Amniotic epithelial cell (primary cell): ENCODE results near the gene NR1D1.

Experiments
- DNase-seq: peaks from one replicate; pipeline ENCODE4 v3.0.0-alpha.2; 2010; ENCODE audit warnings: low read depth

NR1D1 gene

GRCh38 chr17:40111221-40112128 is 11.1 kb upstream of the NR1D1 start:
- DNase-seq, result peak; percentile 98

GRCh38 chr17:40110026-40110845 is 9.8 kb upstream of the NR1D1 start:
- peak; percentile 35 for DNase-seq

DNA sequence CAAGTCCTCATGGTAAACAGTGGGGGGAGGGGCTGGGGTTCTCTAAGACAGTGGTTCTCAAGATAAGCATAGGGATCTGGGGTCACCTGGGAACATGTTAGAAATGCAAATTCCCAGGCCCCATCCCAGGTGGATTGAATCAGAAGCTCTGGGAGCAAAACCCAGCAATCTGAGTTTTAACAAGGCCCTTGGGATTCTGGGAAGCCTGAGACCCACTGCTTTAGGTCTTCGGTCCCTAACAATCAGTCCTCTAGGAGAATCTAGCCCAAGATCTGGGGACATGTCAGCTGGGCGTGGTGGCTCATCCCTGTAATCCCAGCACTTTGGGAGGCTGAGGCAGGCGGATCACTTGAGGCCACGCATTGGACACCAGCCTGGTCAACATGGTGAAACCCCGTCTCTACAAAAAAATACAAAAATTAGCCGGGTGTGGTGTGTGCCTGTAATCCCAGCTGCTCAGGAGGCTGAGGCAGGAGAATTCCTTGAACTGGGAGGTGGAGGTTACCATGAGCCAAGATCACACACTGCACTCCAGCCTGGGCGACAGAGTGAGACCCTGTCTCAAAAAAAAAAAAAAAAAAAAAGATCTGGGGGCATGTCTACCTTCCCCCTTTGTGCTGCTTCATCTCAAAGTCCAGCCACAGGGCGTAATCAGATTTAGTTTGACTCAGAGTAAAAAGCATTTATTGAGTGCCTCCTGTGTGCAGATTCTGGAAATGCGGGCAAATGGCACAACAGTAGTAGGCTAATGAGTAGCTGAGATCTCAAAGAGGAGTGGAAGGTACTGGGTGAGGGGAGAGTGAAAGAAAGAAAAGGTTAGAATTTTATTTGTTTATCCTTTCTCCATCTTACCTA is 8.8 kb upstream of the NR1D1 start:
- no peak for DNase-seq

- DNase-seq, result no peak
Observed at GRCh38 chr17:40107522-40108174, 7.3 kb upstream of the NR1D1 start.

DNA sequence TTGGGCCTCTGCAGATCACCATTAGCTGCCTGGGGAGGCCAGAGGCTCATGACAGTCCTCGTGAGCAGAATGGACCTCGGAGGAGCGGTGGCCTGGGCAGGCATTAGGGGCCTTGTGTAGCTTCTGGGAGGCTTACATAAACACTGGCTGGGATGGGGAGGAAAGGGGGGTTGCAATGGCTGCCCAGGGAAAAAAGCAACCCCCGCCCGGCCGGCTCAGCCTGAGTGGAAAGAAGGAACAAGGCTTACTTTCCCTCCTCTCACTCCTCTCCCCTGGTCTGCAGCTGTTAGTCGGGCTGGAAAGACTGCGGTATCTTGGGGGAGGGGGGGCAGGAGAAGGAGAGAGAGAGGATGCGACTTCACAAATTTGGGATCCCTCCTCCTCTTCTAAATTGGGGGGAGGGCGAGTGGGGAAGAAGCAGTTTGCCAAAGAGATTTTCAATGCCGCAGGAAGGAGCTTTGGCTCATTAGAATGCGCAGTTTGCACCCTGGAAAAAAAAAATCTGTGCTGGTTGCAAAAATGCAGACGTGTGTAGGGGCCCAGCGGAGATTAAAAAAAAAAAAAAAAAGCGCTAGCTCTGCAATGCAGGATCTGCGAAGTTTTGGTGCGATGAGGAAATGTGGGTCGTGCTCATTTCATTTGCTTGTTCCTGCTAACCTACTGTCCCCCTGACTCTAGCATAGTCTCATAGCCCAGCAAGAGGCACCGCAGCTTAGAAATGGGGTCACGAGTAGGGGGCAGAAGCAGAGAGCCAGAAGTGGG is 6.6 kb upstream of the NR1D1 start:
- DNase-seq, result peak; percentile 43

DNA sequence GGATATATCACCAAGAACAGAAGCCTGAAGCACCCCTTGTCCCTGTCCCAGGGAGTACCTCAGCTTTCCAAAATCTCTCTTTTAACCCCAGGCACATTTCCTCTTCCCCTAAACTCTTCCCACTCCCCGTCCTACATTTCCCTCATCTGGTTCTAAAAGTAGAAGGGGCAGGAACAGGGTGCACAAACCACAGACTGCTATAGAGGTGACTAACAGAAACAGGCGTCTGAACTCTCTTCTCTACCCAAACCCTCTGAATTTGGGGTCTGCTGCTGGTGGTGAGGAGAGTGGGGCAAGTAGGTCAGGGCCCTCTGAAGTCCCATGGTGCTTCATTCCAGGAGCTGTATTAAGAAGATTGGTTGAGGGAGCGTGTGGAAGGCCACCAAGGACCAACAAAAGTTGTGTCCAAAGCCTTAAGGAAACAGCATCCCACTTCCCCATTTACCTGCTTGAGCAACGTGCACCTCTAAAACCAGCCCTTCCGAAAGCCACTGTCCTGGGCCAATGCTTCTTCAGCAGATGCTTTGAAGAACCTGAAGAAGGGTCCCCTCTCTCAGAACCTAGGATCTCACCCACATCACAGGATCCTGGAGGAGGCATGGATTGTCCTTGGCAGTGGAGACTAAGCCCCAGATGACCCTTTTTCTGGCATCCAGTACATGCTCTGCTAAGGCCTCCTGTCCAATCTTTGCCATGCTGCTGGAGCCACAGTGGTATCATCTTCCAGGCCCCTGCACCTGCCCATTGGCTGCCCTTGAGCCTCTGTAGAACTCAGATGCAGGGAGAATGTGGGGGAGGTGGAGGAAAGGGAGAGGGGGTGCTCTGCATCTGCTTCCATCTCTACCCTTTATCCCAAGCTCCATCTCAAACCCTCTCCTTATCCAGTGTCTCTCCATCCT is 5.7 kb upstream of the NR1D1 start:
- no peak for DNase-seq

- no peak for DNase-seq
Observed at GRCh38 chr17:40104594-40105486, 4.5 kb upstream of the NR1D1 start.

- DNase-seq, result no peak
Observed at GRCh38 chr17:40103688-40104087, 3.3 kb upstream of the NR1D1 start.

DNA sequence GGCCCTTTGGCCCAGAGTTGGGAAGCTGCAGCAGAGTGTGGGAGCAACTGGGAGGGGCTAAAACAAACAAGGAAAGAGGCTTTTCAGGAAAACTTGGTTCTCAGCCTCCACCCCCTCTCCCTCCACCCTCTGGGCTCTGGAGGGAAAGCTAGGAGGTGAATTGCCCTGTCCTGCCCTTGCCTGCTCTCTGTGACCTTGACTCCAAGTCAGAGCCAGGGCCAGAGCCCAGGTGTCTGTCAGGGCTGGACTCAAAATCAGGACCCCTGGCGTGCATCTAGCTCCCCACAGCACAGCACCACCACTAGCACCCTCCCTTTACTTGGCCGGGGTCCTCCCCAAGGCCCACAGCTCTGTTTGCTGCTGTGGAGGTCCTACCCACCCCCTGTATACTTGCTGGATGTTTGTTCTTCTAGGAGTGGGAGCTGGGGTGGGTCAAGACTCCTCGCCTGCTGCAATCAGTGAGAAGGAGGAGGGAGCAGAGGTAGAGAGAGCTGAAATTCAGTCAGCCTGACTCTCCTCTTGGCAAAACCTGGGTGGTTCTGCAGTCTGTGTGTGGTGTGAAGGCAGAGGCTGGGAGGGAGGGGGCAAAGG is 2.8 kb upstream of the NR1D1 start:
- no peak for DNase-seq

GRCh38 chr17:40101367-40102210 is 1.2 kb upstream of the NR1D1 start:
- no peak for DNase-seq

DNA sequence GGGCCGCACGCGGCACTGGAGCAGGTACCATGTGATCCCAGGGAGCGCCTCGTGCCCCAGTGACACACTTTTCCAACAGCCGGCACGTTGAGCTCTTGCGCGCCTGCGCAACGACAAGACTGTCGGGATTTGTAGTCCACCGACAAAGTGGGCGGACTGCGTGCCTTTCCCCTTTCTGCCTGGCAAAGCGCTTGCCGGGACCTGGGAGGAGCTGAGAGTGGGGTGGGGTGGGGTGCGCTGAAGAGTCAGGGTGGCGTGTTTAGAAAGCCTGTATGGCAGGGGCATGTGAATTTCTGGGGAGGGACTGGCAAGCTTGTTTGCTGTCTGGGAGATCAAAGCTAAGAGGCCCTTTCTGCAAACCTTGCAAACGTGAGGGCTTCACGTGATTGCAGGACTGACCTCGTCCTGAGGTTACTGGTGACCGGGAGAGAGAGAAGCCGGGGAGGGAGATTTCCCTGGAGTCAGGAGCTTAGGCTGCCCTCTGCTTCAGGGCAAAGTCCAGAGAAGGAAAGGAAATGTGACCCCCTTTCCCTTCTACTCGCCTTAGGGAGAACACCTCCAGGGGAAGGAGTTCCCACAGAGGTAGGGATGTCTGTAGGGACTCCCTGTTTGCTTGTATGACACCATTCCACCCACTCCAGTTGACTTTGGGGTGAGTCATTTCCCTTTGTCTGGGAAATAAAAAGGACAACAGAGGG is 429 bp upstream of the NR1D1 start:
- DNase-seq, result peak; percentile 96

DNA sequence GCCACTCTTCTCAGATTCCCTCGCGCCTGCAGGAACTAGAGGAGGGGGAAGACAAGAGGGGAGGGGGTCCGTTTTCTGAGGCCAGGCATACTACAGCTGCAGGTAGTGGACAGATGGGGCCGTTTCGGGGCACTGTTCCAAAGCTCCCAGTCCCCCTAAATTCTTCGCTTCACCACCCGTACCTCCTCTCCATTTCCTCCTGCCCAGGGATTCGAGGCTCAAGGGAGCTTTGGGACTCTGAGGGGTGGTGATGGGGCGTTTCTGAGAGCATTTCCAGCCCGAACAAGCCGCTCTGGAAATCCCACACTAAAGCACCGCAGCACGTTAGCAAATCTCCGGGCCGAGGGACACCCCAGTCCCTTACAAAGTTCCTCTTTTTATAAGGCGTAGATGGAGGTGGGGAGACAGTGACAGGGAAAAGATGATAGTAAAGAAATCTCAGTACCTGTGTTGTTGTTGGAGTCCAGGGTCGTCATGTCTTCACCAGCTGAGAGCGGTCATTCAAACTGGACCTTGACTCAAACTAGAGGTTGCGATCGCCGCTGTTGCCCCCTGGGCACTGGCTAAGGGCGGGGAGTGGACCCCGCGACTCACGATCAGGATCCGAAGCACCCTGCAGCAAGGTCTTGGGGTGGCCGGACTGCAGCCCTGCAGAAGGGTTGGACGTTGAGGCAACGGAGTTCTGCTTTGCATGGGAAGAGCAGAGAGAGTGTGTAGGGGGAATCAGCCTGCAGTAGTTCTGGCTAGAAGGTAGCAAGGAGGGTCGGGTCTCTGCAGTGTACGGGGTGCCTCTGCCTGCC is 570 bp downstream of the NR1D1 start:
- no peak for DNase-seq

- DNase-seq, result peak; percentile 99
Observed at GRCh38 chr17:40098846-40099618, 1.4 kb downstream of the NR1D1 start.

GRCh38 chr17:40097931-40098845 is 2.2 kb downstream of the NR1D1 start:
- peak; percentile 90 for DNase-seq
